GM12875 (cell line): Measurements from ENCODE around the gene OXNAD1.

Experiments used
- H3K4me3 ChIP-seq: one replicate; pipeline ENCODE4 v1.5.1; 2011; ENCODE audit warnings: low read depth, low read length, control low read depth
- CTCF ChIP-seq: IDR thresholded peaks from 2 replicates; pipeline ENCODE4 v1.5.1; 2011; ENCODE audit warnings: low read depth, mild to moderate bottlenecking, control low read depth, inconsistent platforms, low read length, moderate library complexity, borderline replicate concordance; ENCODE audit not compliant: insufficient read depth

Gene OXNAD1

DNA sequence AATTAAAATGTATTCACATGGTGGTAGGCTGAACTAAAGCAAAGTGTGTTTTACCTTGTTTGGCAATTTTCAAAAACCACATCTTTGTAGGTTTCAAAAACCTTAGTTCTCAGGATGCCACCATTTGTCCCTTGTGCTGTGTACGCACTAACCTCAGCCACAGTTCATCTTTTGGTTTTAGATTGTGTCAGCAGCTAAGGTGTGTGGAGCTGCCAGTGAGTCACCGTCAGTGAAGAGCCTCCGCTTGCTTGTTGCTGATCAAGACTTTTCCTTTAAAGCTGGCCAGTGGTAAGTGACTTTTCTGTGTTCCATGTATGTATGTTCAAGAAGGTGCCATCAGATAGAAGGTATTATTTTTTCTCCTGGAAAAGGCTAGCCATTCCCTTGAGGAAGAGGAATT is 21.1 kb downstream of the OXNAD1 start:
- no peak overlapping the region for H3K4me3 ChIP-seq
- no peak for TF ChIP-seq CTCF

DNA sequence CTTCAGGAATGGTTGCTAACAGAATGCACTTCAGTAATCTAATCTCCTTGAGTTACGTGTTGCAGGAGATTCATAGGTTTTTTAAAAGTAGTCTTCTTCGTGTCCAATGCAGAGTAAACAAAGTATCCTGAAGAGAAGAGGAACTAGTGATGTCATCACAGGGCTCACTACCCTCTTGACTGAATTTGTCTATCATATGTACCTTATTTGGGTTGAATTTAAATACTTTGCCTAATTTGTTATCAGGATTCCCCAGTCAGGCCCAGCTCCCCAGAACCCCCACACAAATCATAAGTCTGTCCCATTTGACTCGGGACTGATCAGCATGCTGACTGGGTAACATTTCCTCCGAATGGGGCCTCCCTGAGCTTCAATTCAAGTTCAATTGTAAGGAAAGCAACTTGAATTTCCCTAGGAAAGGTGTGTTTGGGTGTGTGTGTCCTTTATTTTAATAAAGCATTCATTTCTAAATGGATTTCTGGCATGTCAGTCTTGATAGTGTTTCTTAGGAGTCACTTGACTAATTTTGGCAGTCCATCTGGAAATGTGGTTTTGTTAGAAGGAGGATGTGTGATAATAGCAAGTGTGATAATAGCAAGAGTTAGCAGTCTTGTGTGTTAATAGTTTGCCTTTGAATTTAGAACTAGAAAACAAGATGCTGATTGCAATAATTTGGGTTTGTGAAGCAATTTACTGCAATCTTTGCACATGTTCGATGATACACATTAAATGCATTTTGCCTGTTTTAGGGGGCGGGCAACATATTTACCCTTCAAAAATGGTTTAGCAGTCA is 21.9 kb downstream of the OXNAD1 start:
- no peak for TF ChIP-seq CTCF
- no peak overlapping the region for H3K4me3 ChIP-seq

DNA sequence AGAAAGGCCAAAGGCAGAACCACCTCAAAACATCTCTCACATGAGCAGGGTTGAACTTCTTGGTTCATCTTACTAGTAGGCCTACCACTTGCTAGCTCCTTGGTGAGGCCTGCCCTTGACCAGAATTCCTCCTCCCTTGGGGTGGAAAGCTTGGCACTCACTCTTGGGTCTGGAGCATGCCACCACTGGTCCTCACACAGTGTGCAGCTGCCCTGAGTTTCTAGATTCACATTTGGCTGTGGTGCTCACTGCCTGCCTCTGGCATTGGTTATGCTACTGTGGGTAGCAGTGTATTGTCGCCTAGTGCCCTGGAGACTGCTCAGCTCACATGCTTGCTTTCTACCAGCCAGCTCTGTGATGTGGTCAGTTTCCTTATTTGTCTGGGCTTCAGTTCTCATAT is 23.7 kb downstream of the OXNAD1 start:
- TF ChIP-seq CTCF, result no peak
- H3K4me3 ChIP-seq, result no peak overlapping the region

DNA sequence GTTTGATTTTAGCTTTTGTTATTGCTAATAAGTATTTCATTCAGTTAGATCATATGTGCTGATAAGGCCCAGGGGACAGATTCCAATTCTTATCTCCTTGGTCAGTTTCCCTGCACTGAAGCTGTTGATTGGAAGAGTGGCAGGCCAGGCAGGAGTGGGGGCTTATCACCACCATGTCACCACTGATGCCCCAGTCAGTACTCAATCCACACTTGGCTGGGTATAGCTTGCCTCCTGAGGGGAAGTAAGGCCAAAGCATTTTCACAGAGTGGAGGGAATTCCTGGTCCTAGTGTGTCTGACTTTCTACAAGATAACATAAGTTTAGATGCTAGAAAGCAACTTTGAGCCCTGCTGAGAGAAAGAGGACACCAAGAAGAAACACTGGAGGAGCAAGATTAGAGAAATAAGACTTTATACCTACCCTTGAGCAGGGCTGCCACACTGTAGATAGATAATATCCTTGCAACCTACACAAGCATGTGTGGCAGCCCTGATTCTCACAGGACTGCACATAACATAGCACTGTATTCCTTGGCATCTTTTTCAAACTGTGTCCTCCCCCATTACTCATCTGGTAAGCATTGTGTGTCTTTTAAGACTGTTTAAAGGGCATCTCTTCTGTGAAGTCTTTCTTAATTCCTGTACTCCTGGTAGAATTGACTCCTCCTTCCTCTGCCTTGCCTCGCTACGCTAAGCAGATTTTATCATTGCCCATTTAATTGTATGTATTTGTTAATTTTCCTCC is 24.3 kb downstream of the OXNAD1 start:
- TF ChIP-seq CTCF, result no peak
- no peak overlapping the region for H3K4me3 ChIP-seq

- H3K4me3 ChIP-seq, result no peak overlapping the region
Observed at GRCh38 chr3:16290007-16290826, 25.2 kb downstream of the OXNAD1 start.

DNA sequence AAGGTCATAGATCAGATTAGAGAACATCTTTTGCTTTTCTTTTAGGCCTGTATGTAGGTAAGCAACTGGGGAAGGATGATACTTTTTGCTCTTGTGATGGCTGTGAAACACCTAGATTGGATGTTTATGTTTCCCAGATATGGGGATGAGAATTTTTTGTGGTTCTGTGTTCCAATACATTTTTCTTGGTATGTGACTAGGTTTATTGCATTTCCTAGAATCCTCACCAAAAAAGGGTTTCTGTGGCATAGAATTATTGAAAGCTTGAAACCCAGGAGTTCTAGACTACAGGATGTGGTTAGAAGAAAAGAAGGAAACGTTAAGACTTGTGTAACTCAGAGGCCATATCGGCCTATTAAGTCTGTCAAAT is 25.8 kb downstream of the OXNAD1 start:
- no peak for TF ChIP-seq CTCF
- H3K4me3 ChIP-seq, result no peak overlapping the region

More at GRCh38 chr3:16290007-16290826, 25.2 kb downstream of the OXNAD1 start:
- peak; percentile 54; the same call in 1 of the 2 replicates for TF ChIP-seq CTCF
